ENCODE results near the gene CDC14A. TPM values are rescaled to one million over a fixed set of nuclear protein-coding genes. Genes with fewer than 3 reads are reported as not detected.
A peak's percentile ranks its signal among the peaks of the same experiment; 100 is the strongest.

CDC14A gene
- total RNA-seq, 1 donor from 2014 or later = 13.6 TPM

- DNase-seq = no peak
Observed at GRCh38 chr1:100449477-100449876, 97.2 kb downstream of the CDC14A start.

GRCh38 chr1:100452641-100453040, 100.3 kb downstream of the CDC14A start:
- no peak for DNase-seq

GRCh38 chr1:100455478-100456072, 103.3 kb downstream of the CDC14A start:
- DNase-seq = no peak

GRCh38 chr1:100456880-100457279, 104.6 kb downstream of the CDC14A start:
- no peak for DNase-seq

- DNase-seq = no peak
Observed at GRCh38 chr1:100457683-100458082, 105.4 kb downstream of the CDC14A start.

- DNase-seq = no peak
Observed at GRCh38 chr1:100458661-100459357, 106.5 kb downstream of the CDC14A start.

- DNase-seq = peak; percentile 75
Observed at GRCh38 chr1:100459358-100460114, 107.2 kb downstream of the CDC14A start.

GRCh38 chr1:100461222-100461621, 108.9 kb downstream of the CDC14A start:
- peak; percentile 42 for DNase-seq

GRCh38 chr1:100462326-100463025, 110.2 kb downstream of the CDC14A start:
- no peak for DNase-seq

- DNase-seq = no peak
Observed at GRCh38 chr1:100463791-100464424, 111.6 kb downstream of the CDC14A start.

- no peak for DNase-seq
Observed at GRCh38 chr1:100469578-100469977, 117.3 kb downstream of the CDC14A start.

GRCh38 chr1:100474834-100475233, 122.5 kb downstream of the CDC14A start:
- no peak for DNase-seq

GRCh38 chr1:100476735-100477290, 124.5 kb downstream of the CDC14A start:
- no peak for DNase-seq

- DNase-seq = no peak
Observed at GRCh38 chr1:100478816-100479215, 126.5 kb downstream of the CDC14A start.

GRCh38 chr1:100479620-100480338, 127.5 kb downstream of the CDC14A start:
- DNase-seq = no peak

GRCh38 chr1:100481303-100481702, 129.0 kb downstream of the CDC14A start:
- no peak for DNase-seq

GRCh38 chr1:100482167-100482566, 129.9 kb downstream of the CDC14A start:
- no peak for DNase-seq

GRCh38 chr1:100482748-100483147, 130.4 kb downstream of the CDC14A start:
- no peak for DNase-seq

- DNase-seq = no peak
Observed at GRCh38 chr1:100483230-100483629, 130.9 kb downstream of the CDC14A start.

GRCh38 chr1:100485855-100486258, 133.6 kb downstream of the CDC14A start:
- DNase-seq = no peak

- DNase-seq = no peak
Observed at GRCh38 chr1:100494393-100495084, 142.2 kb downstream of the CDC14A start.
